ENCODE data around the gene PIK3C2G.

PIK3C2G gene

GRCh38 chr12:18281941-18282340 is 20.6 kb downstream of the PIK3C2G start:
- DNase-seq, result no peak

GRCh38 chr12:18283831-18284230 is 22.5 kb downstream of the PIK3C2G start:
- DNase-seq, result peak; percentile 14

GRCh38 chr12:18284386-18284785 is 23.1 kb downstream of the PIK3C2G start:
- no peak for DNase-seq

GRCh38 chr12:18285161-18285560 is 23.8 kb downstream of the PIK3C2G start:
- DNase-seq, result no peak

- no peak for DNase-seq
Measured at GRCh38 chr12:18290386-18290785, 29.1 kb downstream of the PIK3C2G start.

GRCh38 chr12:18294889-18295288 is 33.6 kb downstream of the PIK3C2G start:
- DNase-seq, result no peak

- no peak for DNase-seq
Measured at GRCh38 chr12:18296201-18296908, 35.0 kb downstream of the PIK3C2G start.

GRCh38 chr12:18296909-18297280 is 35.6 kb downstream of the PIK3C2G start:
- DNase-seq, result no peak

GRCh38 chr12:18297902-18298301 is 36.6 kb downstream of the PIK3C2G start:
- DNase-seq, result no peak

GRCh38 chr12:18302809-18303430 is 41.6 kb downstream of the PIK3C2G start:
- DNase-seq, result no peak

GRCh38 chr12:18304609-18305008 is 43.3 kb downstream of the PIK3C2G start:
- DNase-seq, result no peak

- DNase-seq, result no peak
Measured at GRCh38 chr12:18306311-18306710, 45.0 kb downstream of the PIK3C2G start.

GRCh38 chr12:18313306-18313705 is 52.0 kb downstream of the PIK3C2G start:
- DNase-seq, result no peak

- DNase-seq, result peak; percentile 65
Measured at GRCh38 chr12:18320036-18320617, 58.8 kb downstream of the PIK3C2G start.

- no peak for DNase-seq
Measured at GRCh38 chr12:18320976-18321375, 59.7 kb downstream of the PIK3C2G start.

- no peak for DNase-seq
Measured at GRCh38 chr12:18323159-18323558, 61.8 kb downstream of the PIK3C2G start.

- no peak for DNase-seq
Measured at GRCh38 chr12:18327036-18327435, 65.7 kb downstream of the PIK3C2G start.

GRCh38 chr12:18332173-18332572 is 70.9 kb downstream of the PIK3C2G start:
- no peak for DNase-seq

GRCh38 chr12:18339633-18340032 is 78.3 kb downstream of the PIK3C2G start:
- DNase-seq, result no peak

GRCh38 chr12:18340186-18340585 is 78.9 kb downstream of the PIK3C2G start:
- no peak for DNase-seq

GRCh38 chr12:18340786-18341185 is 79.5 kb downstream of the PIK3C2G start:
- DNase-seq, result no peak

GRCh38 chr12:18343708-18344107 is 82.4 kb downstream of the PIK3C2G start:
- peak; percentile 13 for DNase-seq

- DNase-seq, result no peak
Measured at GRCh38 chr12:18345021-18345735, 83.9 kb downstream of the PIK3C2G start.

- DNase-seq, result no peak
Measured at GRCh38 chr12:18352312-18352711, 91.0 kb downstream of the PIK3C2G start.
